ENCODE data around the gene TP53I3. TPM values are rescaled to one million over a fixed set of nuclear protein-coding genes. Genes with fewer than 3 reads are reported as not detected.

TP53I3 gene
- total RNA-seq, 1 donor from 2014 or later, result 93.2 TPM

DNA sequence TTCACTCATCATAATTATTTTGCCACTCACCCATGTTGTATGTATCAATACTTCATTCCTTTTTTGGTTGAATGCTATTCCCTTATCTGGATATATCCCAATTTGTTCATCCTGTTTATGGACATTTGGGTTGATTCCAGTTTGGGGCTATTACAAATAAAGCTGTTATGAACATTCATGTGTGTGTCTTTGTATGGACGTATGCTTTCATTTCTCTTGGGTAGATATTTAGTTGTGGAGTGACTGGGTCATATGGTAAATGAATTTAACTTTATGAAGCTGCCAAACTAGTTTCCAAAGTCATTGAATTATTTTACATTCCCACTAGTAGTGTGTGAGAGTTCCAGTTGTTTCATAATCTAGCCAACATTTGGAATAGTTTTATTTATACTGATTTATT is 41.3 kb upstream of the TP53I3 start:
- H3K36me3 ChIP-seq (ENCODE audit: insufficient read depth, low read length), result no peaks in the 10 kb centered on the region
- H3K4me3 Mint-ChIP-seq (ENCODE audit: unreplicated experiment), result no peak overlapping the region
- H3K27me3 ChIP-seq (ENCODE audit: insufficient read depth, low read length), result no peaks in the 10 kb centered on the region
- H2AFZ ChIP-seq (ENCODE audit: low read depth, low read length), result no peak overlapping the region
- peaks cover 11% of the 10 kb centered on the region for H3K4me1 ChIP-seq (ENCODE audit: insufficient read depth, low read length)
- no peak for FAIRE-seq
- H3K4me3 ChIP-seq (ENCODE audit: insufficient read depth, low read depth, low read length), result no peak overlapping the region
- H3K9me3 ChIP-seq (ENCODE audit: insufficient read depth, low read depth, low read length), result no peaks in the 10 kb centered on the region
- H3K9me3 Mint-ChIP-seq (ENCODE audit: unreplicated experiment), result no peaks in the 10 kb centered on the region
- H3K4me2 ChIP-seq (ENCODE audit: low read length), result no peak overlapping the region
- H3K4me1 Mint-ChIP-seq (ENCODE audit: low read depth, unreplicated experiment), result peaks cover 3% of the 10 kb centered on the region
- H3K27me3 Mint-ChIP-seq (ENCODE audit: low read depth, unreplicated experiment), result no peaks in the 10 kb centered on the region
- no peak overlapping the region for H3K27ac ChIP-seq (ENCODE audit: low read depth, low read length)
- H3K9ac ChIP-seq (ENCODE audit: low read length), result no peak overlapping the region
- no peak overlapping the region for H3K27ac Mint-ChIP-seq (ENCODE audit: unreplicated experiment)
- H3K36me3 Mint-ChIP-seq (ENCODE audit: low read depth, unreplicated experiment), result peaks cover 2% of the 10 kb centered on the region
- peaks cover 5% of the 10 kb centered on the region for H3K79me2 ChIP-seq (ENCODE audit: insufficient read depth, low read length)
- no peaks in the 10 kb centered on the region for H4K20me1 ChIP-seq (ENCODE audit: insufficient read depth, low read length)
- TF ChIP-seq, protein P1, sequence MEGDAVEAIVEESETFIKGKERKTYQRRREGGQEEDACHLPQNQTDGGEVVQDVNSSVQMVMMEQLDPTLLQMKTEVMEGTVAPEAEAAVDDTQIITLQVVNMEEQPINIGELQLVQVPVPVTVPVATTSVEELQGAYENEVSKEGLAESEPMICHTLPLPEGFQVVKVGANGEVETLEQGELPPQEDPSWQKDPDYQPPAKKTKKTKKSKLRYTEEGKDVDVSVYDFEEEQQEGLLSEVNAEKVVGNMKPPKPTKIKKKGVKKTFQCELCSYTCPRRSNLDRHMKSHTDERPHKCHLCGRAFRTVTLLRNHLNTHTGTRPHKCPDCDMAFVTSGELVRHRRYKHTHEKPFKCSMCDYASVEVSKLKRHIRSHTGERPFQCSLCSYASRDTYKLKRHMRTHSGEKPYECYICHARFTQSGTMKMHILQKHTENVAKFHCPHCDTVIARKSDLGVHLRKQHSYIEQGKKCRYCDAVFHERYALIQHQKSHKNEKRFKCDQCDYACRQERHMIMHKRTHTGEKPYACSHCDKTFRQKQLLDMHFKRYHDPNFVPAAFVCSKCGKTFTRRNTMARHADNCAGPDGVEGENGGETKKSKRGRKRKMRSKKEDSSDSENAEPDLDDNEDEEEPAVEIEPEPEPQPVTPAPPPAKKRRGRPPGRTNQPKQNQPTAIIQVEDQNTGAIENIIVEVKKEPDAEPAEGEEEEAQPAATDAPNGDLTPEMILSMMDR (IDR thresholded peaks at IDR 0.05; ENCODE audit: insufficient read depth, low read depth, low read length), result no peak
- TF ChIP-seq EZH2 (IDR thresholded peaks at IDR 0.05; ENCODE audit: insufficient read depth, low read length), result no peak
- no peak for DNase-seq (ENCODE audit: low read depth)

DNA sequence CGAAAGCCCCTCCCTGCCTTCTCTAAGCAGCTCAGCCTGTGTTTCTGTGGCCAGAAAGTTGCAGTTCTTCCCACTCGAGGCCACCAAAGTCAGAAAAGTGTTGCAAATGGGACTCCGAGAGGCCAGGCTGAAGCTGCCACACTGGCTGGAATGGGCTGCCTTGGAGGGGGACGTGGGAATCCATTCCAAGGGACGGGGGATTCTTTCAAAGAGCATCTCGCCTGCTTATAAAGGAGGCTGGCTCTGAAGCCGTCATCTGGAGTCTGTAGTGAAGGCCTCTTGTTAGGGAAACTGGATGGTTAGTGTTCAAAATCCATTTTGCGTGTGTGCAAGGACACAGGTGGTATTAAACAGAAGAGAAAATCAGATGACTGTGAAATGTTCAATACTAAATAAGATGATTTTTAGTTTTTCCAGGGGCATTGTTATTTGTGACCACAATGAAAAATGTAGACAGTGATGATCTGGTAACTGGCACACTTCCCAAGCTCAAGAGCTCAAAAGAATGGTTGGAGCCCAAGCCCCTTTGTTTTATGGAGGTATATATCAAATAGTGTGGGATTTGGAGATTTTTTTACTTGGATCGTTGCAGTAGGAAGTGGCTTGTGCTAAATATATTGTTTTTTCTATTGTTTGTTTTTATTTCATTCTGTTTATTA is 39.4 kb upstream of the TP53I3 start:
- Histone ChIP-seq H2AFZ (ENCODE audit: low read depth, low read length) (peak overlapping the region; percentile 98), H3K4me3 (ENCODE audit: insufficient read depth, low read depth, low read length) (peak overlapping the region; percentile 82), H3K79me2 (ENCODE audit: insufficient read depth, low read length) (peaks cover 5% of the 10 kb centered on the region), H4K20me1 (ENCODE audit: insufficient read depth, low read length) (no peaks in the 10 kb centered on the region), H3K36me3 (ENCODE audit: insufficient read depth, low read length) (no peaks in the 10 kb centered on the region), H3K9me3 (ENCODE audit: insufficient read depth, low read depth, low read length) (no peaks in the 10 kb centered on the region), H3K9ac (ENCODE audit: low read length) (peak overlapping the region; percentile 93), H3K27me3 (ENCODE audit: insufficient read depth, low read length) (no peaks in the 10 kb centered on the region), H3K4me1 (ENCODE audit: insufficient read depth, low read length) (peaks cover 11% of the 10 kb centered on the region), H3K27ac (ENCODE audit: low read depth, low read length) (peak overlapping the region; percentile 86), H3K4me2 (ENCODE audit: low read length) (peak overlapping the region; percentile 99)
- H3K4me1 Mint-ChIP-seq (ENCODE audit: low read depth, unreplicated experiment), result peaks cover 7% of the 10 kb centered on the region
- H3K27ac Mint-ChIP-seq (ENCODE audit: unreplicated experiment), result peak overlapping the region; percentile 80
- DNase-seq (ENCODE audit: low read depth) (peak; percentile 47), FAIRE-seq (no peak)
- H3K27me3 Mint-ChIP-seq (ENCODE audit: low read depth, unreplicated experiment), result no peaks in the 10 kb centered on the region
- TF ChIP-seq, protein P1 (IDR thresholded peaks at IDR 0.05; ENCODE audit: insufficient read depth, low read depth, low read length), result no peak
- TF ChIP-seq EZH2 (IDR thresholded peaks at IDR 0.05; ENCODE audit: insufficient read depth, low read length), result no peak
- peaks cover 2% of the 10 kb centered on the region for H3K36me3 Mint-ChIP-seq (ENCODE audit: low read depth, unreplicated experiment)
- H3K4me3 Mint-ChIP-seq (ENCODE audit: unreplicated experiment), result peak overlapping the region; percentile 84
- H3K9me3 Mint-ChIP-seq (ENCODE audit: unreplicated experiment), result no peaks in the 10 kb centered on the region
